GM19438 (cell line): ENCODE results near the gene ABCC3.

ENCODE experiments used
- ATAC-seq: cut with Tn5 transposase; IDR thresholded peaks from one replicate; pipeline ENCODE4 v1.9.1; 2021; ENCODE audit warnings: low read depth; ENCODE audit not compliant: unreplicated experiment

The ABCC3 gene

GRCh38 chr17:50642722-50643656 lies 8.3 kb downstream of the ABCC3 start:
- no peak for ATAC-seq

GRCh38 chr17:50645748-50646682 lies 11.3 kb downstream of the ABCC3 start:
- ATAC-seq: no peak

GRCh38 chr17:50647187-50647586 lies 12.5 kb downstream of the ABCC3 start:
- no peak for ATAC-seq

GRCh38 chr17:50649042-50649908 lies 14.6 kb downstream of the ABCC3 start:
- ATAC-seq: no peak

- no peak for ATAC-seq
These were observed 17.0 kb downstream of the ABCC3 start for GRCh38 chr17:50651661-50652060.

- no peak for ATAC-seq
These were observed 19.1 kb downstream of the ABCC3 start for GRCh38 chr17:50653738-50654137.

- ATAC-seq: no peak
These were observed 21.8 kb downstream of the ABCC3 start for GRCh38 chr17:50656509-50656908.

GRCh38 chr17:50657054-50657453 lies 22.4 kb downstream of the ABCC3 start:
- no peak for ATAC-seq

- no peak for ATAC-seq
These were observed 22.9 kb downstream of the ABCC3 start for GRCh38 chr17:50657627-50658026.

- no peak for ATAC-seq
These were observed 23.9 kb downstream of the ABCC3 start for GRCh38 chr17:50658616-50659015.

- no peak for ATAC-seq
These were observed 24.5 kb downstream of the ABCC3 start for GRCh38 chr17:50659179-50659578.

- no peak for ATAC-seq
These were observed 25.6 kb downstream of the ABCC3 start for GRCh38 chr17:50660042-50660886.

GRCh38 chr17:50660887-50661345 lies 26.2 kb downstream of the ABCC3 start:
- ATAC-seq: no peak

- no peak for ATAC-seq
These were observed 26.7 kb downstream of the ABCC3 start for GRCh38 chr17:50661348-50661747.

- ATAC-seq: no peak
These were observed 27.2 kb downstream of the ABCC3 start for GRCh38 chr17:50661795-50662391.

GRCh38 chr17:50662632-50663225 lies 28.0 kb downstream of the ABCC3 start:
- ATAC-seq: no peak

GRCh38 chr17:50663812-50664374 lies 29.2 kb downstream of the ABCC3 start:
- no peak for ATAC-seq

GRCh38 chr17:50664788-50665458 lies 30.2 kb downstream of the ABCC3 start:
- ATAC-seq: no peak
